ENCODE measurements around the gene DPP7.

DNA sequence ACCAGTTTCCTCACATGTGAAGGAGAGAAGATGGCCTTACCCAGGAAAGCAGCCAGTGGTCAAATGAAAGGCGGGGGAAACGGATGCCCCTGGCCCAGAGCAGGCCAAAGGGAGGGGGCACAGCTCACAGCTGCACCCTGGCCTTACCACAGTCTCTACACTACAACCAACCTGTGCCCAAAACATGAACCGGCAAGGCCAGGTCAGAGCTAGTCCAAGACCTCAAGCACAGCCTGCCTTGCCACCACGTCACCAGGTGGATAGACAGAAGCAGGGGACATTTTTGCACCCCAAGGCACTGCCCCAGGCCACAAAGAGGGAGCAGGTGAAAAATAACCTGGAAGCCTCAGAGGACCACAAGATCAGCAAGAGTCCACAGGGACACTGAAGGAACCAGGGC, 28.9 kb upstream of the DPP7 start:
- no peak for TF ChIP-seq RFX5 (IDR thresholded peaks at IDR 0.05; ENCODE audit: low read length)
- TF ChIP-seq, protein P1, sequence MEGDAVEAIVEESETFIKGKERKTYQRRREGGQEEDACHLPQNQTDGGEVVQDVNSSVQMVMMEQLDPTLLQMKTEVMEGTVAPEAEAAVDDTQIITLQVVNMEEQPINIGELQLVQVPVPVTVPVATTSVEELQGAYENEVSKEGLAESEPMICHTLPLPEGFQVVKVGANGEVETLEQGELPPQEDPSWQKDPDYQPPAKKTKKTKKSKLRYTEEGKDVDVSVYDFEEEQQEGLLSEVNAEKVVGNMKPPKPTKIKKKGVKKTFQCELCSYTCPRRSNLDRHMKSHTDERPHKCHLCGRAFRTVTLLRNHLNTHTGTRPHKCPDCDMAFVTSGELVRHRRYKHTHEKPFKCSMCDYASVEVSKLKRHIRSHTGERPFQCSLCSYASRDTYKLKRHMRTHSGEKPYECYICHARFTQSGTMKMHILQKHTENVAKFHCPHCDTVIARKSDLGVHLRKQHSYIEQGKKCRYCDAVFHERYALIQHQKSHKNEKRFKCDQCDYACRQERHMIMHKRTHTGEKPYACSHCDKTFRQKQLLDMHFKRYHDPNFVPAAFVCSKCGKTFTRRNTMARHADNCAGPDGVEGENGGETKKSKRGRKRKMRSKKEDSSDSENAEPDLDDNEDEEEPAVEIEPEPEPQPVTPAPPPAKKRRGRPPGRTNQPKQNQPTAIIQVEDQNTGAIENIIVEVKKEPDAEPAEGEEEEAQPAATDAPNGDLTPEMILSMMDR (IDR thresholded peaks at IDR 0.05) = no peak
- no peak for TF ChIP-seq ELF1 (IDR thresholded peaks at IDR 0.05)
- no peak for TF ChIP-seq POLR2AphosphoS5 (IDR thresholded peaks at IDR 0.05; ENCODE audit: low read depth, low read length)
- TF ChIP-seq, protein P2, sequence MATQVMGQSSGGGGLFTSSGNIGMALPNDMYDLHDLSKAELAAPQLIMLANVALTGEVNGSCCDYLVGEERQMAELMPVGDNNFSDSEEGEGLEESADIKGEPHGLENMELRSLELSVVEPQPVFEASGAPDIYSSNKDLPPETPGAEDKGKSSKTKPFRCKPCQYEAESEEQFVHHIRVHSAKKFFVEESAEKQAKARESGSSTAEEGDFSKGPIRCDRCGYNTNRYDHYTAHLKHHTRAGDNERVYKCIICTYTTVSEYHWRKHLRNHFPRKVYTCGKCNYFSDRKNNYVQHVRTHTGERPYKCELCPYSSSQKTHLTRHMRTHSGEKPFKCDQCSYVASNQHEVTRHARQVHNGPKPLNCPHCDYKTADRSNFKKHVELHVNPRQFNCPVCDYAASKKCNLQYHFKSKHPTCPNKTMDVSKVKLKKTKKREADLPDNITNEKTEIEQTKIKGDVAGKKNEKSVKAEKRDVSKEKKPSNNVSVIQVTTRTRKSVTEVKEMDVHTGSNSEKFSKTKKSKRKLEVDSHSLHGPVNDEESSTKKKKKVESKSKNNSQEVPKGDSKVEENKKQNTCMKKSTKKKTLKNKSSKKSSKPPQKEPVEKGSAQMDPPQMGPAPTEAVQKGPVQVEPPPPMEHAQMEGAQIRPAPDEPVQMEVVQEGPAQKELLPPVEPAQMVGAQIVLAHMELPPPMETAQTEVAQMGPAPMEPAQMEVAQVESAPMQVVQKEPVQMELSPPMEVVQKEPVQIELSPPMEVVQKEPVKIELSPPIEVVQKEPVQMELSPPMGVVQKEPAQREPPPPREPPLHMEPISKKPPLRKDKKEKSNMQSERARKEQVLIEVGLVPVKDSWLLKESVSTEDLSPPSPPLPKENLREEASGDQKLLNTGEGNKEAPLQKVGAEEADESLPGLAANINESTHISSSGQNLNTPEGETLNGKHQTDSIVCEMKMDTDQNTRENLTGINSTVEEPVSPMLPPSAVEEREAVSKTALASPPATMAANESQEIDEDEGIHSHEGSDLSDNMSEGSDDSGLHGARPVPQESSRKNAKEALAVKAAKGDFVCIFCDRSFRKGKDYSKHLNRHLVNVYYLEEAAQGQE (IDR thresholded peaks at IDR 0.05; ENCODE audit: low read depth, low read length) = no peak

Data from SK-N-SH (cell line).